NCI-H146 (cell line): ENCODE data around the gene C1orf226.
"Not testable (repeated sequence)": the region's sequence is repeated elsewhere in the genome, so short reads cannot be mapped to it uniquely, and the experiment has no call there.

ENCODE experiments used
- DNase-seq: peaks from one replicate; lab custom pipeline; 2025; lab: John Stamatoyannopoulos, UW

C1orf226 gene

GRCh38 chr1:162407539-162407938, 26.0 kb downstream of the C1orf226 start:
- no peak for DNase-seq

- no peak for DNase-seq
Measured at GRCh38 chr1:162412002-162412401, 30.5 kb downstream of the C1orf226 start, which contains the start of gene SH2D1B. TSS of gene SH2D1B (minus strand) at chr1:162412136. CDS start at chr1:162412016, 120 bp downstream.

- DNase-seq = no peak
Measured at GRCh38 chr1:162416215-162416614, 34.7 kb downstream of the C1orf226 start.

- no peak for DNase-seq
Measured at GRCh38 chr1:162416909-162417308, 35.4 kb downstream of the C1orf226 start.

- no peak for DNase-seq
Measured at GRCh38 chr1:162417650-162418049, 36.1 kb downstream of the C1orf226 start.

GRCh38 chr1:162418584-162418983, 37.1 kb downstream of the C1orf226 start:
- not testable (repeated sequence) for DNase-seq

- DNase-seq = not testable (repeated sequence)
Measured at GRCh38 chr1:162419450-162419931, 38.0 kb downstream of the C1orf226 start.

GRCh38 chr1:162420120-162420519, 38.6 kb downstream of the C1orf226 start:
- no peak for DNase-seq

GRCh38 chr1:162421258-162422164, 40.0 kb downstream of the C1orf226 start:
- DNase-seq = no peak

GRCh38 chr1:162422662-162423375, 41.3 kb downstream of the C1orf226 start:
- DNase-seq = no peak

- DNase-seq = no peak
Measured at GRCh38 chr1:162430583-162430982, 49.1 kb downstream of the C1orf226 start.

GRCh38 chr1:162432977-162433713, 51.6 kb downstream of the C1orf226 start:
- DNase-seq = not testable (repeated sequence)
